ENCODE results near the gene LNPK.

DNA sequence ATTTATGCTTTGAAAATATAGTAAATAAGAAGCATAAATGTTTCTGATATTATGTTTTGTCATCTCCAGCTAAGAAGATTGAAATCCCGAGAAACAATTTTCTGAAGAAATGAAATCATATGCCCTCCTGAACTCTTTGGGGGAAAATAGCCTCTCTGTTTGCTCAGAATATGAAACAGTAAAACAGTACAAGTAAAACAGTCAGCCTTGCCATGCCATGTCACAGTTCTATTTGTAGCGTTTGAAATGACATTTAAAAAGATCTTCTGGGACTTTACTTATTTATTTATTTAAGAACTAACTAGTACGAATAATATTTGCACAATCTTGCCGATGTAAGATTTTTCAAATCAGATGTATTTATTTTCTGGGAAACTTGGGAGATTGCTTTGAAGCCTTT is 98.0 kb downstream of the LNPK start:
- TF ChIP-seq POLR2A (IDR thresholded peaks at IDR 0.05; ENCODE audit: low read depth, low read length) = no peak
- no peak for TF ChIP-seq TAF1 (IDR thresholded peaks at IDR 0.05; ENCODE audit: low read depth, low read length)
- no peak for TF ChIP-seq POLR2AphosphoS5 (IDR thresholded peaks at IDR 0.05; ENCODE audit: low read depth, low read length)
- no peak for TF ChIP-seq SPI1 (IDR thresholded peaks at IDR 0.05; ENCODE audit: low read depth, low read length)
- no peak for TF ChIP-seq PAX5 (IDR thresholded peaks at IDR 0.05; ENCODE audit: insufficient read depth, low read length, severe bottlenecking)
- TF ChIP-seq POU2F2 (IDR thresholded peaks at IDR 0.05; ENCODE audit: low read depth, low read length) = no peak
